Gastrocnemius medialis (tissue), 4 donors: ENCODE measurements around the gene CDC5L.

ENCODE experiments used
- POLR2A ChIP-seq, 2 donors: fragments of 450-650 bp; IDR thresholded peaks; one replicate each; pipeline ENCODE4 v1.6.1; 2017; ENCODE audit warnings: antibody characterized with exemption in 2 of 2, mild to moderate bottlenecking in 2 of 2, moderate library complexity in 2 of 2
- TF ChIP-seq, protein P1 (sequence below), 5 experiments: fragments of 450-650 bp in 3 of 5; fragments of 200-600 bp in 2 of 5; sonication (generic) in 2 of 5; IDR thresholded peaks in 4 of 5; conservative IDR thresholded peaks in 1 of 5; 1 replicate in 4 of 5; 2 replicates in 1 of 5; pipeline ENCODE4 v1.5.1; 2016 to 2019; ENCODE audit warnings: antibody characterized with exemption in 5 of 5, mild to moderate bottlenecking in 3 of 5, moderate library complexity in 3 of 5

DNA sequence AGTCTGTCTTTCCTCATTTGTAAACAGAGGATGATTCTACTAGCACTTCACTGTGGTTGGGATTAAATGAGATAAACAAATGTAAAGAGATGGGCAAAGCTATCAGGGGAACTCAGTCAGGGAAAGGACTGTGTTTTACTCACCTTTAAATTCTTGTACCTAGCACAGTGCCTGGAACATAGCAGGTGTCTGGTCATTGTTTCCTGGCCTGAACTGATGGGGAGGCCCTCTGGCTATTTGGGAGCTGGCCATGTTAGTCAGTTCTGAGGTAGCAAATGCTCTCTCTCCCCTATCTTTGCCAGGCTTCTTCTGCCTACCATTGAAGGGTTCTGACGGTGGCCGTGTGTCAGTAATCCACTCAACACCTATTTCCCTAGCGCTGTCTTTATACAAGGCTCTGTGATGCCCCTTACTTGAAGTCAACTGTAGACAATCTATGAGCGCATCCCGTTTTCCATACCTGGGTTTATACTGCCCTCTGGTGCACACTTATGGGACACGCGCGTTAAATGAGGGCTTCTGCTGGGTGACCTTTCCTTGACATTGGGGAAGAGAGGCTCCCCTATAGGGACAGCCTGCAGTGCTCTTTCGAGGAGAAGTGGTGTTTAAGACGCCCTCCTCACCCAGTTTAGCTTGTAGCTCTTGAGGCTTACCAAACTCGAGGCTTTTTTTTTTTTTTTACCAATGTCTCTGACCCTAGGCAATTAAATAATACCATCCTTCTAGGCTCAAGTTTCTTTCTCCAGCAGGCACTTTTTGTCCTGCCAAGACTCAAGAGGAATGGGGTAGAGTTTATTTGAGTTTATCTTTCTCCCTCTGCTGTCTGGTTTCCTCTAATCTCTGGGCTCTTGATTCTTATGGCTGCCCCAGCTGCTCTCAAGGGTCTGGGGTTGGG is 49.0 kb upstream of the CDC5L start:
- TF ChIP-seq, protein P1, sequence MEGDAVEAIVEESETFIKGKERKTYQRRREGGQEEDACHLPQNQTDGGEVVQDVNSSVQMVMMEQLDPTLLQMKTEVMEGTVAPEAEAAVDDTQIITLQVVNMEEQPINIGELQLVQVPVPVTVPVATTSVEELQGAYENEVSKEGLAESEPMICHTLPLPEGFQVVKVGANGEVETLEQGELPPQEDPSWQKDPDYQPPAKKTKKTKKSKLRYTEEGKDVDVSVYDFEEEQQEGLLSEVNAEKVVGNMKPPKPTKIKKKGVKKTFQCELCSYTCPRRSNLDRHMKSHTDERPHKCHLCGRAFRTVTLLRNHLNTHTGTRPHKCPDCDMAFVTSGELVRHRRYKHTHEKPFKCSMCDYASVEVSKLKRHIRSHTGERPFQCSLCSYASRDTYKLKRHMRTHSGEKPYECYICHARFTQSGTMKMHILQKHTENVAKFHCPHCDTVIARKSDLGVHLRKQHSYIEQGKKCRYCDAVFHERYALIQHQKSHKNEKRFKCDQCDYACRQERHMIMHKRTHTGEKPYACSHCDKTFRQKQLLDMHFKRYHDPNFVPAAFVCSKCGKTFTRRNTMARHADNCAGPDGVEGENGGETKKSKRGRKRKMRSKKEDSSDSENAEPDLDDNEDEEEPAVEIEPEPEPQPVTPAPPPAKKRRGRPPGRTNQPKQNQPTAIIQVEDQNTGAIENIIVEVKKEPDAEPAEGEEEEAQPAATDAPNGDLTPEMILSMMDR (IDR thresholded peaks at IDR 0.05 in 4 of 5, conservative IDR thresholded peaks at IDR 0.05 in 1 of 5) = peak; percentile 37 to 73 (median 68)
- no peak for TF ChIP-seq POLR2A (IDR thresholded peaks at IDR 0.05)
